Midbrain (tissue), 1 donor: ENCODE measurements around the gene SOBP.
"Not testable (repeated sequence)": the region's sequence is repeated elsewhere in the genome, so short reads cannot be mapped to it uniquely, and the experiment has no call there.

ENCODE experiments used
- DNase-seq: peaks from one replicate; lab custom pipeline; 2025; lab: John Stamatoyannopoulos, UW

The SOBP gene

GRCh38 chr6:107488875-107489635 lies 862 bp upstream of the SOBP start:
- DNase-seq, result peak; percentile 48

- no peak for DNase-seq
These were observed 735 bp downstream of the SOBP start for GRCh38 chr6:107490566-107491137.

GRCh38 chr6:107491138-107491609 lies 1.3 kb downstream of the SOBP start:
- peak; percentile 31 for DNase-seq

- peak; percentile 67 for DNase-seq
These were observed 2.1 kb downstream of the SOBP start for GRCh38 chr6:107491760-107492660.

GRCh38 chr6:107493158-107494057 lies 3.5 kb downstream of the SOBP start:
- peak; percentile 58 for DNase-seq

GRCh38 chr6:107495196-107495643 lies 5.3 kb downstream of the SOBP start:
- DNase-seq, result peak; percentile 32

- no peak for DNase-seq
These were observed 6.1 kb downstream of the SOBP start for GRCh38 chr6:107495971-107496370.

GRCh38 chr6:107496892-107497684 lies 7.2 kb downstream of the SOBP start:
- no peak for DNase-seq

GRCh38 chr6:107504270-107505026 lies 14.5 kb downstream of the SOBP start:
- DNase-seq, result no peak

- DNase-seq, result no peak
These were observed 16.2 kb downstream of the SOBP start for GRCh38 chr6:107506145-107506544.

- DNase-seq, result no peak
These were observed 19.6 kb downstream of the SOBP start for GRCh38 chr6:107509506-107509905.

GRCh38 chr6:107510108-107510507 lies 20.2 kb downstream of the SOBP start:
- DNase-seq, result no peak

- no peak for DNase-seq
These were observed 21.6 kb downstream of the SOBP start for GRCh38 chr6:107511511-107511993.

- no peak for DNase-seq
These were observed 23.3 kb downstream of the SOBP start for GRCh38 chr6:107513214-107513613.

- DNase-seq, result no peak
These were observed 26.0 kb downstream of the SOBP start for GRCh38 chr6:107515955-107516354.

- no peak for DNase-seq
These were observed 27.4 kb downstream of the SOBP start for GRCh38 chr6:107517274-107517673.

GRCh38 chr6:107519224-107519623 lies 29.3 kb downstream of the SOBP start:
- not testable (repeated sequence) for DNase-seq

GRCh38 chr6:107520706-107521105 lies 30.8 kb downstream of the SOBP start:
- not testable (repeated sequence) for DNase-seq

- DNase-seq, result no peak
These were observed 33.3 kb downstream of the SOBP start for GRCh38 chr6:107523054-107523791.
